HG03432 (cell line): ENCODE results near the gene EHD1.
A peak's percentile ranks its signal among the peaks of the same experiment; 100 is the strongest.

ENCODE experiments used
- ATAC-seq: cut with Tn5 transposase; IDR thresholded peaks from one replicate; pipeline ENCODE4 v1.9.1; 2021; ENCODE audit warnings: mild to moderate bottlenecking, moderate library complexity; ENCODE audit not compliant: unreplicated experiment

EHD1 gene

DNA sequence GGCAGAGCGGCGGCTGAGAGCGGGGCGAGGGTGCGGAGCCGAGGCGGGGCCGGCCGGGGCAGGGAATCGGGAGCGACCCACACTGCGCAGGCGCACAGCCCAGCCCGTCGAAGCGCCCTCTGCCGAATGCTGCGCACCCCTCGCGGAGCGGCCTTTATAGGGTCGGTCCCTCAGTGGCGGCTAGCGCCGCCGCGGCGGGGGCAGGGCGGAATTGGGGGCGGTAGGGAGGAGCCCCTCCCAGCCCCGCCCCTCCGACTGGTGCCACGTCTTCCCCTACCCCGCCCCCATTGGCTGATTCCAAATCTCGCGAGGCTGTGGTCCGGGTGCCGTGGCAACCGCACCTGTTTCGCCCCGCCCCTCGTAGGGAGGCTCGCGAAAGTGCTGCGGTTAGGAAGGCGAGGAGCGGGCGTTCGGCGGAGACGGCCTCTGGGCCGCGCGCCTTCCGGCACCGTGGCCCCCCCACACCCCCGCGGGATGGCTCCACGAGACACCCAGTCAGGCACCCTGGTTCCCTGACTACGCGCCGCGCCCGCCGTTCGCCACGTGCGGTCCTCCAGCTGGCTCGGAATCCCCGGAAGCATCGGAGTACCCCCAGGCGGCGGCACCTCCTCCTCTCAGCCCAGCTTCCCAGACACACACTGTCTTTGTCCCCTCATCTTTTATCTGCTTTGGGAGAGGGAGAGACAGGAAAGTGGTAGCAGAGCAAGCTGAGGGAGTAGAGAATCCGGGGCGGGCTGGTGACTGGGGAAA is at the start of gene EHD1:
TSS of gene EHD1 (minus strand) at position 128 of the 750 bp plus-strand sequence. CDS start 157 bp downstream, outside the sequence.
- ATAC-seq: peak; percentile 74

DNA sequence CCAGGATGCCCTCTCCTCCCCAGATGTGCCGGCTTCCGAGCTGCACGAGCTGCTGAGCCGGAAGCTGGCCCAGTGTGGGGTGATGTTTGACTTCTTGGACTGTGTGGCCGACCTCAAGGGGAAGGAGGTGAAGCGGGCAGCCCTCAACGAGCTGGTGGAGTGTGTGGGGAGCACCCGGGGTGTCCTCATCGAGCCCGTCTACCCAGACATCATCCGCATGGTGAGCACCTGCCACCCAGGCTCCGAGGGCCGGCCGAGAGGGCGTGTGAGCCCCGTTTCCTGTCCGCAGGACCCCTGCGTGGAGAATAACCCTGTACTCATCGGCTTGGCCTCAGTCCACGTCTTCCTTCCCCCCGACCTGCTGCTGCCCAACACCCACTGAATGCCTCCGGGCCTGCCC is 48.3 kb upstream of the EHD1 start:
- ATAC-seq: no peak

DNA sequence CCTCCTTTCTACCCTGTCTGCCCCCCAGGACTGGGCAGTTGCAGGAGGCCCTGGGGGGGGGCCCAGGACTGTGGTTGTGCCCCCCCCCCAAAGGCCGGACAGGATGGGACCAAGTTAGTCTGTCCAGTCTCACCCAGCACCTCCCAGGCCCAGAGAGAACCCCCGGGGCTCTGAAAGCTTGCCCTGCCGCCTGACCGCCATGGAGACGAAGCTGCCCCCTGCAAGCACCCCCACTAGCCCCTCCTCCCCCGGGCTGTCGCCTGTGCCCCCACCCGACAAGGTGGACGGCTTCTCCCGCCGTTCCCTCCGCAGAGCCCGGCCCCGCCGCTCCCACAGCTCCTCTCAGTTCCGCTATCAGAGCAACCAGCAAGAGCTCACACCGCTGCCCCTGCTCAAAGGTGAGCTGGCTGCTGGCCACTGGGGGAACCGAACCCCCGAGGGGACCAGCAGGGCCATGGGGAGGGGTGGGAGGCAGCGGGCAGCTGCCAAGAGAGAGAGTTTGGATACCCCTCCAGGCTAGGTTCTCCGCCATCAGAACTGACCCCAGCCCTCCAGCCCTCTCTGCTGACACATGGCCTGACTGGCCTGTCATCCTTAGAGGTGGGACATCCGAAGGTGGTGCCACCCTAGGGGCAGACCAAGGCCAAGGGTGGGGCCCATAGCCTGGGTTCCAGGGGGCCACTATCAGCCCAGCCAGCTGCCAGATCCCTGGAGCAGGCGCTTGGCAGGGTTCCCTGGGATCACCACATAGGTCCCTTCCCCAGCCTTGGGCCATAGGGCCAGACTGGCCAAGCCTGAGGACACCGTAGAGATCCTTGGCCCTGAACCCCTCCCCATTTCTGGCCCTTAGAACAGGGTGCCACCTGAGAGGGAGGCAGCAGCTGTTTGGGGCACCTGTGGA is 47.4 kb upstream of the EHD1 start:
- ATAC-seq: no peak

DNA sequence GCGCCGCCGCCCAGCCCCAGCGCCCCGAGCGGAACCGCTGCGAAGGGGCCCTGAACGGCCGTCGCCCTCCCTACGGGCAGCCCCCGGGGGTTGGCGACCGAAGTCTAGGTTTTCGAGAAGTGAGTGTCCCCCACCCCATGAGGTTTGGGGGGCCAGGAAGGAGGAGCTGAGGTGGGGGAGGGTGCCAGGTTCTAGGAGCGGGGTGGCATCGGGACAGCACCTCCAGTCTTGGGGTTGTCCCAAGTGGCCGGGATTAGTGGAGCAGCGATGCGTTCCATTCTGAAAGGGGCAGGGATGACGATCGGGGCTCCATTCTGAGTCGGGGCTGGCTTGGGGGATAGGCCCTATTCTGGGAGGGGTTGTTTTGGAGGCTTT is 46.5 kb upstream of the EHD1 start:
- peak; percentile 3 for ATAC-seq

DNA sequence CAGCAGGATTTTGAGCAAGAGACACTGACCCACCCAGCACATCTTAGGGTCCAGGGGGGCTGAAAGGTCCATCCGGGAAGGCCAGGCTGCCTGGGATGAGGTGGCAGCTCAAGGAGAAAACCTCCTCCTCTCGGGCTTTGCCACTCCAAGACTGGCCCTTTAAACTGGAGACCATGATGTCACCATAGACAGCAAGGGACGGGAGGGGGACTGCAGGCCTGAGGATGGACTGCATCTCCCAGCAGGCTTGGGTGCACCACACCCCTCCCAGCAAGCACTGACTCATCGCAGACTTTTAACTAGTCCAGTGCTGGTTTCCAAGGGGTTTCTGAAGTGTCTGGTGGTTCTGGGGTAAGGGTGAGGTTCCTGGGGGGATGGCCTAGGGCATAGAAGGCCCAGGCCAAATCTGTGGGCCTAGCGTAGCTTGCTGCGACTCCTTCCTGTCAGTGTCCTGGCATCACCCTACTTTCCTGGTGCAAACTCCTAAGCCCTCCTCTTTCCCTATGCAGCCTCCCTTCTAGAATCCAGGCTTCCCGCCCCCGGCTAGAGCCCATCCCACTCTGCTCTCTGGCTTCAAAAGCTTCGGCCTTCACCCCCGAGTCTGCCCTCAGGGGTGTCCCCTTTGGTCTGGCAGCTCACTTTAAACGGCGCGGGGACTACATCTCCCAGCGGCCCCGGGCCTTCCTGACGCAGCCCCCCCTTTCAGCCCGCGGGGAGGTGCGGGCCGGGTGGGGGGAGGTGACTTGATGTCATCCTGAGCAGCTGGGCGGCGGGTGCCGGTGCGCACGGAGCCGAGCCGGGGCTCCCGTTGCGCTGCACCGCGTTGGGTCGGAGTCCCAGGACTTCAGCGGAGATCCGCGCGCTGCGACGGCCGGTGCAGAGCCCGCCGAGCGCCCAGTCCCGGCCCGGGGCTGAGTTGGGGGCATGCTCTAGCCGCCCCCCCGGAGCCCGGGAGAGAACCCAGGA is 45.8 kb upstream of the EHD1 start, which contains the start of gene PPP2R5B:
TSS of gene PPP2R5B (plus strand) at position 746 of the 966 bp plus-strand sequence. CDS start 1,046 bp downstream, outside the sequence.
- peak; percentile 84 for ATAC-seq

DNA sequence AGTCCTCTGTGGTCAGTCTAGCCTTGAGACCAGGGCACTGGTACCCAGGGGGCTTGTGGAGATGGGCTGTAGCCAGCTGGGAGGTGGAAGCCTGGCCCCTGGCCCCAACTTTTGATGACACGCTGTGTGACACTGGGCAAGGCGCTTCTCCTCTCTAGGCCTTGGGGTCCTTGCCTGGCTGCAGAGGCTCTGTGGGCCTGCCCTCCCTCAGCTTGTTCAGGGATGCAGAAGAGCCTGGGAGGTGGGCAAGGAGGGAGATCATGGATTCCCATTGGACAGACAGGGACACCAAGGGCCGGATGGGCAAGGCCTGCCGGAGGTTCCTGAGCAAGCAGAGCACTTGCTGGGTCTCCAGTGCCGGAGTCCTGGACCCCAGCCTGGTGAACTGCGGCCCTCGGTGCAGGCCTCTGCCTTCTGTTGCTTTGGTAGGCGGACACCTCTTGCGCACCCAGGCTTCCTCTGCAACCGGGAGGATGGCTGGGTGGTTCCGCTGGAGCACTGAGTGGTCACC is 44.8 kb upstream of the EHD1 start:
- ATAC-seq: no peak

DNA sequence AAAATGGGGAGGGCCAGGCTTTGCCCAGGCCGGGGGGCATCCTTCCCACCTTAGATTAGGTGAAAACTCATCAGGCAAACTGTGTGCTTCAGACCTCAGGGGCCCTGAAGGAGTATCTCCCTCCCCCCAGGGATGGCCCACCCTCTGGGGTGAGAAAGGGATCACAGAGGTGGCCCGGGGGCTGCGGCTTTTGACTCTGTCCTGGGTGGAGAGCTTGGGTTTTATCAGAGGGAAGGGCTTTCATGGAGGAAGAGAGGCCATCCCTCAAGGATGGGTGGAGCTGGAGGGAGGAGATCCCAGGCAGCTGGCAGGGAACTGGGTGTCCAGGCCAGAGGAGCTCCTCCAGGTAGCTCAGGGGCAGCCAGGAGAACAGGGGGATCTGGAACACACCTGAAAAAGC is 43.0 kb upstream of the EHD1 start:
- no peak for ATAC-seq

DNA sequence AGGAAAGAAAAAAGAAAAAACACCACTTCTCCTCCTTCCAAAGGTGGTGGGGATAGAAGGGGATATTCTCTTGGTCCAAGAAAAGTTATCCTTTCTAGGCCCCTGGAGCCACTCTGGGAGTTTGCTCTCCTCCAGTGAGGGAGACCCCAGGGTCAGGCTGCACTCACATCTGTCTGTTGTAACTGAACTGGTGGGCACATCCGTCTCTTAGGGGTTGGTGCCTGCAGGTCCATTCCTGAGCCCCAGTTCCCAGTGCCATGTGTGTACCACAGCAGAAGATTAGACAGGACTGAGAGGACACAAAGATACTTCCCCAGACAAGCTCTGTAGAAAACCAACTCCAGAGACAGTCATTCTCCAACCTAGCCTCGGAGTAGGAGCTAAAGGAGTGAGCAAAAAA is 41.7 kb upstream of the EHD1 start:
- ATAC-seq: no peak

DNA sequence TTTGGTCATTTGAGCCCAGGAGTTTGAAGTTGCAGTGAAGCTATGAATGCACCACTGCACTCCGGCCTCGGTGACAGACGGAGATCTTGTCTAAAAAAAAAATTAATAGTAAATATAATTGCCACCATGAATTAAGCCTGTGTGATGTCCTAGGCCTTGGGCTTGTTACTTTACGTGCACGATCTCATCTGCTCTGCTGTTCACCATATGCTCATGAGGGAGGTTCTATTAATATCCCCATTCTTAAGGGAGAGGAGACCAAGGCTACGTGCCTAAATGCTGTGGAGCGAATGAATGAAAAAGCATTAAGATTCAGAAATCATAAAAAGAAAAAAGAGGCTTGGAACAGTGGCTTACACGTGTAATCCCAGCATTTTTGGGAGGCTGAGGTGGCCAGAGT is 41.2 kb upstream of the EHD1 start:
- no peak for ATAC-seq

DNA sequence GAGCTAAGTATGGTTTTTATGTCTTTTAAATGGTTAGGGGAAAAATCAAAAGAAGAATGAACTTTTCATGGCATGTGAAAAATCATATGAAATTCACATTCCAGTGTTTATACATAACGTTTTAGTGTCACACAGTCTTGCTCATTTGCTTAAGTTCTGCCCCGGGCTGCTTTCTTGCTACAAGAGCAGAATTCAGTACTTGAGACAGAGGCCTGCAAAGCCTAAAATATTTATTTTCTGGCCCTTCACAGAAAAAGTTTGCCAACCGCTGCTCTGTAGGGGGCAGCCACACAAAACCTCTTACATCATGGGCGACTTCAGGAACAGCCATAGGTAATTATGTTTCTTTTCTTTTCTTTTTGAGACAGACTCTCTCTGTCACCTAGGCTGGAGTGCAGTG is 39.6 kb upstream of the EHD1 start:
- no peak for ATAC-seq

DNA sequence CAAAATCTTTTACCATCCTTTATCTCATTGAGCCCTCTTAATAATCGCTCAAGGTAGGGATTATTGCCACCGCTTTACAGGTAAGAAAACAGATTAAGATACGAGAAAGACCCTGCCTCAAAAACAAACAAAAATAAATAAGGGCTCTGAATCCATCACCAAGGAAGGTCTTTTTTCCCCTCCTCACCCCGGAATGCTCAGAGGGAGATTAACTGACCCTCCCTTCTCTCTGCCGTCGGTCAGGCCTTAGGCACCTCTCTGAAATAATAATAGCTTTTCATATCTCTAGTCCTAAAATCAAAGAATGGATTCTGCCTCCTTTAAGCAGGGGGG is 39.2 kb upstream of the EHD1 start:
- no peak for ATAC-seq

DNA sequence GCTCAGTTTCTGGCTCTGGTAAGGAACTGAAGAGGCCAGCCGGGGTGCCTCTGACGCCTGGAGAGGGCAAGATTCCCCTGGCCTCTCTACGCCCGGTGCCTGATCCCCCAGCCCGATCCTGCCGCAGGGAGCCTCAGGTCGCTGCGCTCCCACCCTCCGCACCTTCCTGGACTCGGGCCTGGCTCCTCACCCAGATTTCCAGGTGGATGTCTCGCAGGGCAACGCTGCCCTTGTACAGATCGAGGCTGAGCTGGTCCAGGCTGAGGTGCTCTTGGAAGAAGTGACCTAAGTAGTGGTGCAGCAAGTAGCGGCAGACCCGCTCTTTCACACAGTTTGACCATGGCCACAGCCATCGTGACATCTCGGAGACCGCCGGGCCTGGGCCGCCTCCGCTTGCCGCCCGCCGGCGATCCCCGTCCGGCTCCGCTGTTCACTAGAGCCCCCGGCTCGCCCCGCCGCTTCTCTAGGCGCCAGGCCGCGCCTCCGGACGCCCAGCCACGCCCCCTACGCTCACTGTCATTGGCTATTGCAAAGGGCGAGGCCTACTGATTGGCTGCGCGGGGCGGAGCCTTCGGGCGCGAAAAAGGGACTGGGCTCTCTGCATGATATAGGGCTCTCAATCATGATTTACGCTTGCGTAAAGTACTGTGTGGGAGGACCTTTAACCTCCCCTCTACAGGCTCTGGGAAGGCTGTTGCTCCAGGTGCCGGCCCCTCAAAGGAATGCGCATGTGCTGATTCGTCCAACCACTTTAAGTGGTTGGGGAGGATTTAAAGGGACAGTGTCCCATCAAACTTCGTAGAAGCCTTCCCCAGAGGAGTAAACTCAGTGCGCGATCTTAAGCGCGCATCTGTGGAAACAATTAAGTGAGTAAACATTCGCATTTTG is 38.6 kb upstream of the EHD1 start, which contains the start of gene ATG2A:
TSS of gene ATG2A (minus strand) at position 435 of the 888 bp plus-strand sequence. CDS start at position 361, 74 bp downstream.
- ATAC-seq: peak; percentile 92

DNA sequence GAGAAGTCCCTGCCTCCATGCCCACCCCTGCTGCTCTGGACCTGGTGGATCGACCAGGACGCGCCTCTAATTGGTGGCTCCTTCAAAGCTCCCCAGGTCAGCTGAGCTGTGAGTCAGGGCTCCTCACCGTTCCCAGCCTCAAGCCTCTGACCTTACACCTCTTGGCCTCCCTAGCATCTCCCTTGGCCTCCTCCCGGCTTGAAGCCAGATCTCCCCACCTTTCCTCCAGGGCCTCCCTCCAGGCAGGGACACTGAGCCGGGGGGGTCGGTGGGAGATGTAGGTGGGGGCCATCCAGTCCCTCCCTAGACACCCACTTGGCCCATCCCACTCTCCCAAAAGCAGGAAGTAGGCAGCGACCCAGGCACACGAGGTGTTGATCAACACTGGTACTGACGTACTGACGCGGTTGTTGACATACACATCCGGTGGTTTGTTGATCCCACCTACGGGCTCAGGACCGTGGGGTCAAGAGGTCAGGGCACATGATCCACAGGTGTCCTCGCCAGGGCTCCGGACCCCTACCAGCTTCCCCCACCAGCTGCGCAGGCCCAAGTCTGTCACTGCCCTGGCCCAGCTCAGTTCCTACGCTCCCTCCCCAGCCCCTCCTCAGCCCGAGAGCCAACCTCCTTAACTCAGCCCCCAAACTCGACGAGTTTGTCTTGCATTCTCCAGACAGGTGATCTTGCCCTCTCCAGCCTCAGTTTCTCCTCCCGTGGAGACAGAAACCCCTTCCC is 37.8 kb upstream of the EHD1 start:
- peak; percentile 13 for ATAC-seq

DNA sequence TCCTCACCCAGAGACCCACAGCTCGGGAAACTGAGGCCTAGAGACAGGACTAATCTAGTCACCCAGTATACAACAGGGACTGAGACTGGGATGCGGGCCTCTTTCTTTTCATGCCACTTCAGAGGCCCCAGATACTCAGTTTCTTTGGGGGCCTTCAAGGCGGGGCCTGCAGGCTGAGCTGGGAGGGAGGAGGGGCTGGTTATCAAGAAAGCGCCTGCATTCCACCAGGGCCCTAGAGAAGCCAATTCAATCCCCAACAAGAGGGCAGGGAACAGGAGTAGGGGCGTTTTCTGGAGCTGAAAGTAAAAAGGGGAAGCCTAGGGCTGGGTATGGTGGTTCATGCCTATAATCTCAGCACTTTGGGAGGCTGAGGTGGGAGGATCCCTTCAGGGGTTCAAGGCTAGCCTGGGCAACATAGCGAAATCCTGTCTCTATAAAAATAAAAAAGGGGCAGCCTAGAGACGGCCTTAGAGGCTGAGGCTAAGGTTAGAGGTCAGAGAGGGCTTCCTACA is 37.0 kb upstream of the EHD1 start:
- no peak for ATAC-seq

DNA sequence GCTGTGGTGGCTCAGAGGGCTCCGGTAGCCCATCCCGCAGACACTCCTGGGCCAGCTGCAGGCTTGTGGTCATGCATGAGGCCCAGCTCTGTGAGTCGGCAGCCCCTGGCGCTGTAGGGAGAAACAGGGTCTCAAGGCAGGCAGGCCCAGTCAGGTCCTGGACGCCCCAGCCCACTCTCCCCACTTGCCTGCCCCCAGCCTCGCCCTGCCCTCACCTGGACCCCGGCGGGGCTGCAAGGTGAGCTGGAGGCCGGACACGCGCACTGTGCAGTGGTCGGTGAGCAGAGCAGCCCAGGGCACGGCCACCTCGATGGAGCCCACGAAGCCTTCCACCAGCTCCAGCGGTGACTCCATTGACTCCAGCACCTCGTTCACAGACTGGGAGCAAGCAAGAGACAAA is 35.7 kb upstream of the EHD1 start:
- ATAC-seq: no peak

DNA sequence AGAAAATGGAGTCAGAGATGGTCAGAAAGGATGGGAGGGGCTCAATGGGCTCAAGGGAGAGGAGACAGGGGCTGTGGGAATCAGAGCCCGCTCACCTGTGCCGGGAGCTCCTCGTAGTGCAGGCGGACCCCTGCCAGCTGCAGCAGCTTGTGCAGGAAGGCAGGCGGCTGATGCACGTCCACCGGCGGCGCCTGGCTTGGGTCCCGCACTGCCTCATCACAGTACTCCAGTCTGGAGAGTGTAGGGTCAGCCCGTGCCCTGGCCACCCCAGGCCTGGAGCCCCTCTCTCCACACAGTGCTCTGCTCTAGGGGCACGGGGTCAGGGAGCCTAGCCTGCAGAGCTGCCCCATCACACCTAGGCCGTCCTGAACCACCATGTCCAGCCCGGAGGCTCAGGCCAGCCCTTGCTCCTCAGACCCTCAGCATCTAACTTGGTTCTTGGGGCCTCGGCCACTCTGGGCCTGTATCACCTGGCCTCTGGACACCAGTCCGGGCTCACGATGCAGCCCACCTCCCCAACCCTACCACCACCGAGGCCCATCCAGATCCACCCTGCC is 34.8 kb upstream of the EHD1 start:
- ATAC-seq: no peak

DNA sequence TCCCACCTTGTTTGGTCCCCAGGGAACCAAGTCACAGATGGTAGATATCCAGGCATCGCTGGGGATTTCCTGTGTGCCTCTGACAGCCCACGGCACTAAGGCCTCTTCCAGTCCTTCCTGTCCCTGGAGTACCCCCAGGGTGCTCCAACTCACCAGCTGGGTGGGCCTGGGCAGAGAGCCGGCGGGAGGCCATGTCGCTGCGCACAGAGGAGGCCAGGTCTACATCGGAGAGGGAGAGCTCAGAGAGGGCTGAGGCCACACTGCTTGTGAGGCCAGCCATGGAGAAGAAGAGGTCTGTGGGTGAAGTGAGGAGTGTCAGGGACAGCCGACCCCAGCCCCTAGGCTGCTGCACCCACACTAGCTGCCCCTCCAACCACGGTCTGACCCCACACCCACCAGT is 33.3 kb upstream of the EHD1 start:
- ATAC-seq: no peak

DNA sequence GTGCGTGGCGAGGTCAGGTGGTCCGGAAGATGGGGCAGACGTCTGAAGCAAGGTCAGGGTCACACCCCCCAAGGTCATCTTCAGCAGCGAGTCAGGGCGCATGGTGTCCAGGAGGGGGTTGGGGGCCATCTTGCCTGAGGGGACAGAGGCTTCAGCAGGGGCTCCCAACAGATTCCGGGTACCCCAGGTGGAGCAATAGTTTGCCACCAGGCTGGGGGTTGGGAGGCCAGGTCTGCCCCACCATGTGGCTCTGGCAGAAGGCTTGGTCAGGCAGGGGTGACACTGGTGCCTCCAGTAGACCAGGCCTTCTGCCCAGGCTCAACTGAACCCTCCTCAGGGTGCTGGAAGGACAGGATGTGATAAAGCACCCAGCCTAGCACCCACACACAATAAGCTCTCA is 32.7 kb upstream of the EHD1 start:
- no peak for ATAC-seq
